Lower leg skin (tissue), 4 donors: ENCODE results near the gene EML4. TPM values are rescaled to one million over a fixed set of nuclear protein-coding genes. Genes with fewer than 3 reads are reported as not detected.
"Not testable (repeated sequence)": the region's sequence is repeated elsewhere in the genome, so short reads cannot be mapped to it uniquely, and the experiment has no call there.

Experiments
- DNase-seq, 2 donors: peaks; one replicate each; pipeline ENCODE4 v3.0.0-alpha.2; 2019; ENCODE audit warnings: low spot score in 2 of 2
- H3K4me3 ChIP-seq: fragments of 200-600 bp; sonication (generic); 2 replicates; pipeline ENCODE4 v1.5.1; 2017; ENCODE audit warnings: mild to moderate bottlenecking, low read depth; ENCODE audit not compliant: poor library complexity, severe bottlenecking
- CTCF ChIP-seq, 3 donors: fragments of 450-650 bp; IDR thresholded peaks; one replicate each; pipeline ENCODE4 v1.5.1; 2016; ENCODE audit warnings: antibody characterized with exemption in 3 of 3, mild to moderate bottlenecking in 3 of 3, moderate library complexity in 2 of 3
- POLR2A ChIP-seq, 2 donors: fragments of 450-650 bp; IDR thresholded peaks; one replicate each; pipeline ENCODE4 v1.6.1; 2016 to 2017; ENCODE audit warnings: antibody characterized with exemption in 2 of 2, mild to moderate bottlenecking in 1 of 2, moderate library complexity in 1 of 2
- WGBS, 2 donors: methylation state at CpG; one replicate each; pipeline ENCODE4 v1.1.5; 2018; 5-methylcytosine and 5-hydroxymethylcytosine counted together
- intact Hi-C: fragments of 100-400 bp; cut with DNase I; formaldehyde crosslinking; loops from one replicate; pipeline ENCODE4 v1.15.0; 2023; ENCODE audit warnings: low total_unique reads
- total RNA-seq, 4 donors: library from RNA; depleted of rRNA; stranded (reverse); fragments of >200 nt; gene quantifications; one replicate each; pipeline ENCODE4 v1.1.0, GENCODE V29; 2016

EML4 gene, protein sequence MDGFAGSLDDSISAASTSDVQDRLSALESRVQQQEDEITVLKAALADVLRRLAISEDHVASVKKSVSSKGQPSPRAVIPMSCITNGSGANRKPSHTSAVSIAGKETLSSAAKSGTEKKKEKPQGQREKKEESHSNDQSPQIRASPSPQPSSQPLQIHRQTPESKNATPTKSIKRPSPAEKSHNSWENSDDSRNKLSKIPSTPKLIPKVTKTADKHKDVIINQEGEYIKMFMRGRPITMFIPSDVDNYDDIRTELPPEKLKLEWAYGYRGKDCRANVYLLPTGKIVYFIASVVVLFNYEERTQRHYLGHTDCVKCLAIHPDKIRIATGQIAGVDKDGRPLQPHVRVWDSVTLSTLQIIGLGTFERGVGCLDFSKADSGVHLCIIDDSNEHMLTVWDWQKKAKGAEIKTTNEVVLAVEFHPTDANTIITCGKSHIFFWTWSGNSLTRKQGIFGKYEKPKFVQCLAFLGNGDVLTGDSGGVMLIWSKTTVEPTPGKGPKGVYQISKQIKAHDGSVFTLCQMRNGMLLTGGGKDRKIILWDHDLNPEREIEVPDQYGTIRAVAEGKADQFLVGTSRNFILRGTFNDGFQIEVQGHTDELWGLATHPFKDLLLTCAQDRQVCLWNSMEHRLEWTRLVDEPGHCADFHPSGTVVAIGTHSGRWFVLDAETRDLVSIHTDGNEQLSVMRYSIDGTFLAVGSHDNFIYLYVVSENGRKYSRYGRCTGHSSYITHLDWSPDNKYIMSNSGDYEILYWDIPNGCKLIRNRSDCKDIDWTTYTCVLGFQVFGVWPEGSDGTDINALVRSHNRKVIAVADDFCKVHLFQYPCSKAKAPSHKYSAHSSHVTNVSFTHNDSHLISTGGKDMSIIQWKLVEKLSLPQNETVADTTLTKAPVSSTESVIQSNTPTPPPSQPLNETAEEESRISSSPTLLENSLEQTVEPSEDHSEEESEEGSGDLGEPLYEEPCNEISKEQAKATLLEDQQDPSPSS
- 10 to 100 TPM; 29.5 to 37.4 (median 33.6) TPM for total RNA-seq

- DNase-seq: peak; percentile 82 to 98
- peak within 1 kb of the TSS; percentile 73 for H3K4me3 ChIP-seq
- intact Hi-C loops: no loop called here
- TF ChIP-seq POLR2A (IDR thresholded peaks at IDR 0.05) (no peak), CTCF (IDR thresholded peaks at IDR 0.05) (no peak)
- 0 to 1% methylated on average over 39 to 40 of the region's 88 CpGs for WGBS, 2 donors
Observed at GRCh38 chr2:42169100-42169873, at the start of gene EML4. EML4 (plus strand) TSS chr2:42169353; CDS start chr2:42169612, 259 bp downstream.

GRCh38 chr2:42123426-42123825, 45.7 kb upstream of the EML4 start:
- intact Hi-C loops: no loop called here
- peak in 1 of 2 donors; percentile 29 for DNase-seq
- no peak overlapping the region for H3K4me3 ChIP-seq
- no peak for TF ChIP-seq CTCF (IDR thresholded peaks at IDR 0.05)

DNA sequence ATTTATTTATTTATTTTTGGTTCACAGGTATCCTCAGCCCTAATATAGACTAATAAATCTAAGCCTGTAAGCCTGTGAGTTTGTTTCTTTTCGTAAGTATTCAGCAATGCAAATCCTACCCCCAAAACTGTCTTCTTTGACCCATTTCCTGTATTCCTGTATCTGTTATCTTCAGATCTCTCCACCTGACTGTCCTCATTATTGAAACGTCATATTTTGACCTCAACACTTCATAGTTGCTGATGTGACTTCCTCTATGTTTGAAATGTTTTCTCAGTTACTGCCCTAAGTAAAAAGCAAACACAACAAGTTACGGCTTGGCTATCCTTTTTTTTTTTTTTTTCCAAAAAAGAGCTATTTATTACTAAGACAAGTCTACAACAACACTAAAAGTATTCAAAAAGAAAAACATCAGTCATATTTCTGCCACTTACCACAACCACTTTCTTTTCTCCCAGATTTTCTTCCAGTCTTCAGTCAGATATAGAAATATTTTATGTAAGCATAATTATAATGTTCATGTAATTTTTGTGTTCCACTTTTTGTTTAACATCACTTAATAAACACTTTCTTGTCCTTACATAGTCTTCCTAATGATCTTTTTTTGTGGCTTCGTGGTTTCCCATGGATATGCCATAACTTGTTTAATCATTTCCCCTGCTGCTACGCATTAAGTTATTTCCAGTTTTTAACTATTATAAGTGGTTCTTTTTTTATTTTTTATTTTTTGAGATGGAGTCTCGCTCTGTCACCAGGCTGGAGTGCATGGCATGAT, 45.0 kb upstream of the EML4 start:
- whole genome bisulfite sequencing, 2 donors: 63 to 68% methylated on average over 6 of the region's 6 CpGs
- no peak for TF ChIP-seq CTCF (IDR thresholded peaks at IDR 0.05)
- TF ChIP-seq POLR2A (IDR thresholded peaks at IDR 0.05): no peak
- no peak for DNase-seq
- H3K4me3 ChIP-seq: no peak overlapping the region
- intact Hi-C loops: no loop called here

DNA sequence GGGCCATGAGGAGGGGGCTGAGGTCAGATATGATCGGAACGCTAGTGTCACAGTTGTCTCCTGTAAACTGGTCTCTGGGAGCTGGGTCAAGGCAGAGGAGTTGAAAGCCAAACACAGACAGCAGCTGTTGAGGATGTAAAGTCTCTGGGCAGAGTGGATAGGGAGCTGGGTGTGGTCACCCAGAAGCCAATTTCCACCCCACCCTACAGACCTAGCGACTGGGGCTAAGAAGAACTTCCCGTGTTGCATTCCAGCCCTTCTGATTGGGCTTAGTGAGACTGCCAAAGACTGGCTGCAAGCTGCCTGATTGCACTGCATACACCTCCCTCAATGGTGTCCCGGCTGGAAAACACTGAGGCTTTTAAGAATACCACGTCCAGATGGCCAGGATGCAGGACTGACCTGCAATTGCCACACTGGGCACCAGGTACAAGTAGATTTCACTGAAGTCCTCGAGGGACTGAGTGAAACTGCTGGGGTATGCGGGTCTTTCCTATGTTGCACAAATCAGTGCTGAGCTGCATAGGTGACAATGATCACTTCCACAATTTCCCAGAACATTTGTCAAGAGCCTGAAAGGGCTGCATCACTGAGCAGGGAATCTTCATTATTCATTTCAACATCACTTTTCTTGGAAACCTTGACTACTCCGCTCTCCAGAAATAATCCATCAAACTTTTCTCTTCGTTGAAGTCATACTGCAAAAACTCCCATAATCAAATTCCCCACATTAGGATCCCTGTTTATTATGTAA, 43.1 kb upstream of the EML4 start:
- H3K4me3 ChIP-seq: no peak overlapping the region
- peak in 1 of 2 donors; percentile 85 for DNase-seq
- 19 to 23% methylated on average over 8 to 10 of the region's 10 CpGs for WGBS, 2 donors
- TF ChIP-seq POLR2A (IDR thresholded peaks at IDR 0.05): no peak
- no peak for TF ChIP-seq CTCF (IDR thresholded peaks at IDR 0.05)
- intact Hi-C loops: no loop called here

GRCh38 chr2:42126873-42127272, 42.3 kb upstream of the EML4 start:
- H3K4me3 ChIP-seq, intact Hi-C loops: not testable (repeated sequence)
- peak in 1 of 2 donors; percentile 68 for DNase-seq
- WGBS, 2 donors: 52 to 54% methylated on average over 10 of the region's 10 CpGs
